ENCODE measurements around the gene MASTL. TPM values are rescaled to one million over a fixed set of nuclear protein-coding genes. Genes with fewer than 3 reads are reported as not detected.

MASTL gene
- total and polyA plus RNA-seq, 12 donors: 3.7 to 13.4 (median 6.5) TPM

DNA sequence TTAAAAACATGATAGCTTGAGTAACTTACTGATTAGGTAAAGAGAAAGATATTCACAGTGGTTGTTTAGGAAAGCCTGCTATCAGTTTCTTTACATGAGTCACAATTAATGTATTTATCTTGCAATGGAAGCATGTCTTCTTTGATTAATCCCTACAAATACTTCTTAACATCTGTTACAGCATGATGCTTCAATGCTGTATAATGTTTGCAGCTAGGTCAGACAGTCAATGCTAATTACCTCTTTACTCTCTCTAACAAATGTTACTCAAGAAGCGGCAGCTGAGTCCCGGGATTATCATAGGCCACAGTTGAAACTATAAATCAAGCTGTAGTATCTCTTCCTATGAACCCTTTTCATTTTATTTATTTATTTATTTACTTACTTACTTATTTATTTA, 52.2 kb downstream of the MASTL start:
- Histone ChIP-seq H3K27me3 (no peaks in the 10 kb centered on the region), H3K4me1 (replicated peaks in 1 of 2) (peaks cover 4 to 9% of the 10 kb centered on the region in 2 donors), H3K27ac (no peak overlapping the region), H3K4me3 (no peak overlapping the region), H3K36me3 (replicated peaks in 1 of 2) (peaks cover 0 to 96% of the 10 kb centered on the region in 2 donors), H3K9me3 (replicated peaks in 1 of 3) (no peaks in the 10 kb centered on the region)
- WGBS, 4 donors: 88 to 95% (median 94%) methylated on average over 2 of the region's 2 CpGs
- no peak for TF ChIP-seq POLR2A (IDR thresholded peaks at IDR 0.05)
- TF ChIP-seq, protein P1, sequence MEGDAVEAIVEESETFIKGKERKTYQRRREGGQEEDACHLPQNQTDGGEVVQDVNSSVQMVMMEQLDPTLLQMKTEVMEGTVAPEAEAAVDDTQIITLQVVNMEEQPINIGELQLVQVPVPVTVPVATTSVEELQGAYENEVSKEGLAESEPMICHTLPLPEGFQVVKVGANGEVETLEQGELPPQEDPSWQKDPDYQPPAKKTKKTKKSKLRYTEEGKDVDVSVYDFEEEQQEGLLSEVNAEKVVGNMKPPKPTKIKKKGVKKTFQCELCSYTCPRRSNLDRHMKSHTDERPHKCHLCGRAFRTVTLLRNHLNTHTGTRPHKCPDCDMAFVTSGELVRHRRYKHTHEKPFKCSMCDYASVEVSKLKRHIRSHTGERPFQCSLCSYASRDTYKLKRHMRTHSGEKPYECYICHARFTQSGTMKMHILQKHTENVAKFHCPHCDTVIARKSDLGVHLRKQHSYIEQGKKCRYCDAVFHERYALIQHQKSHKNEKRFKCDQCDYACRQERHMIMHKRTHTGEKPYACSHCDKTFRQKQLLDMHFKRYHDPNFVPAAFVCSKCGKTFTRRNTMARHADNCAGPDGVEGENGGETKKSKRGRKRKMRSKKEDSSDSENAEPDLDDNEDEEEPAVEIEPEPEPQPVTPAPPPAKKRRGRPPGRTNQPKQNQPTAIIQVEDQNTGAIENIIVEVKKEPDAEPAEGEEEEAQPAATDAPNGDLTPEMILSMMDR (IDR thresholded peaks at IDR 0.05): no peak
- DNase-seq: no peak
- intact Hi-C loops (cut with DNase I): no loop called here

DNA sequence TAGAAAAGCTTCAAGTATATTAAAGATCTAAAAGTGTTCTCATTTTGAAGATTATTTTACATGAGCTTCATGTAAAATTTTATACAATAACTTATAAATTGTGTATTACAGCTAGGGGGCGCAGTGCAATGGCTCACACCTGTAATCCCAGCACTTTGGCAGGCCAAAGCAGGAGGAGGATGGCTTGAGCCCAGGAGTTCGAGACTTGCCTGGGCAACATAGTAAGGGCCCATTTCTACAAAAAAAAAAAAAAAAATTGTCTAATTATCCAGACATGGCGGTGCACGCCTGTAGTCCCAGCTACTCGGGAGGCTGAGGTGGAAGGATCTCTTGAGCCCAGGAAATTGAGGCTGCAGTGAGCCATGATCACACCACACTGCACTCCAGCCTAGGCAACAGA, 68.8 kb downstream of the MASTL start:
- intact Hi-C loops (cut with DNase I): no loop called here
- H3K4me1 ChIP-seq (replicated peaks in 1 of 2): no peaks in the 10 kb centered on the region
- TF ChIP-seq, protein P1 (IDR thresholded peaks at IDR 0.05): peak; percentile 36 to 58 (median 53)
- no peak for TF ChIP-seq POLR2A (IDR thresholded peaks at IDR 0.05)
- no peaks in the 10 kb centered on the region for H3K27me3 ChIP-seq
- H3K4me3 ChIP-seq: no peak overlapping the region
- H3K36me3 ChIP-seq (replicated peaks in 1 of 2): peaks cover 0 to 56% of the 10 kb centered on the region in 2 donors
- WGBS, 4 donors: 73 to 78% (median 75%) methylated on average over 5 of the region's 5 CpGs
- peak in 6 of 7 donors; percentile 29 to 70 (median 60) for DNase-seq
- no peaks in the 10 kb centered on the region for H3K9me3 ChIP-seq (replicated peaks in 1 of 3)
- no peak overlapping the region for H3K27ac ChIP-seq

DNA sequence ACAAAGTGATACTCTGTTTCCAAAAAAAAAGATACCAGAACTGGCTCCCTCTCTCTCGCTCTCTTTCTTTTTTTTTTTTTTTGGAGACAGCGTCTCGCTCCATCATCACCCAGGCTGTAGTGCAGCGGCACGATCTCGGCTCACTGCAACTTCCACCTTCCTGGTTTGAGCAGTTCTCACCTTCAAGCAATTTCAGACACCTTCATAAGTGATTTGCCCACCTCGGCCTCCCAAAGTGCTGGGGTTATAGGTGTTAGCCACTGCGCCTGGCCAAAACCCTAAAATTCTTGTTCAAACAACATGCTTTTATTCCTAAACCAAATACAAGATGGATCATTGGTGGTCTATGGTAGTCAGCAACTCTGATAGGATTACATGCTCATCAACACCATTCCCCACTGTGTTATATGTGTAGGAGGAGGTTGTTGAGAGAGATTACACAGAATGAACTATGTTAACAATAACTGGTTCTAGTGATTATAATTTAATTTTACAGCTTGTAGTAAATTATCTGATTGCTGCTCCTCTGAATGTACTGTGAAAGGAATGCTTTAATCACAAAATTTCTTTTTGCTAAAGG, 69.9 kb downstream of the MASTL start:
- H3K4me3 ChIP-seq: no peak overlapping the region
- no peak for DNase-seq
- H3K36me3 ChIP-seq (replicated peaks in 1 of 2): peaks cover 0 to 54% of the 10 kb centered on the region in 2 donors
- H3K4me1 ChIP-seq (replicated peaks in 1 of 2): no peaks in the 10 kb centered on the region
- WGBS, 4 donors: 72 to 96% (median 78%) methylated on average over 8 of the region's 8 CpGs
- intact Hi-C loops (cut with DNase I): no loop called here
- no peaks in the 10 kb centered on the region for H3K9me3 ChIP-seq (replicated peaks in 1 of 3)
- no peaks in the 10 kb centered on the region for H3K27me3 ChIP-seq
- no peak overlapping the region for H3K27ac ChIP-seq
- TF ChIP-seq, protein P1 (IDR thresholded peaks at IDR 0.05): no peak
- no peak for TF ChIP-seq POLR2A (IDR thresholded peaks at IDR 0.05)

DNA sequence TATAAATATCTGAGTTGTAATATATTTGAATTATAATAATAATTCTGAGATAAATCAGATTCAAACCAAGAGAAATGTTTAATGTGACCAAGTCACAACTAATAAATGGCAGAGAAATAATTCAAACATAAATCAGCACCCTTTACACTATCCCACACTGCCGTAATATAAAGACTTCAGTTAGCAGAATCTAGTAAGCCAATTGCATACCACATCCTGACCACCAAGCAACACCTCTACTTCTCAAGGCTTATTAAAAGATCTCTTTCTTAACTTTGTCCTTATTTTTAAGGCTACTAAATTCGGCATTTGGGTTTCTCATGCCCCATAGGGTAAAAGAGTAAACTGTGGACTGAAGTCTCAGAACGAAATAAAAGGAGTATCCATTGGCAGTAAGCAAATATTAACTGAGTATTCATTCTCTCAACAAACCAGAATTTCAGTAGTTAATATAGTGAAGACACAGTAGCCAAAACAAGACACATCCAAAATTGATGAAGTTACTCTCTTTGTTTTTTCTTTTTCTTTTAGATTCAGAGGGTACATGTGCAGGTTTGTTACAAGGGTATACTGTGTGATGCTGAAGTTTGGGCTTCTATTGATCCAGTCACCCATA, 70.6 kb downstream of the MASTL start:
- H3K9me3 ChIP-seq (replicated peaks in 1 of 3): no peaks in the 10 kb centered on the region
- peaks cover 0 to 55% of the 10 kb centered on the region in 2 donors for H3K36me3 ChIP-seq (replicated peaks in 1 of 2)

More for the DNA sequence above, 70.6 kb downstream of the MASTL start:
- no peaks in the 10 kb centered on the region for H3K27me3 ChIP-seq
- no peak overlapping the region for H3K4me3 ChIP-seq
- DNase-seq: no peak
- intact Hi-C loops (cut with DNase I): no loop called here
- H3K4me1 ChIP-seq (replicated peaks in 1 of 2): no peaks in the 10 kb centered on the region
- H3K27ac ChIP-seq: no peak overlapping the region
- no peak for TF ChIP-seq POLR2A (IDR thresholded peaks at IDR 0.05)
- TF ChIP-seq, protein P1 (IDR thresholded peaks at IDR 0.05): no peak
- 60 to 64% (median 63%) methylated on average over 3 of the region's 3 CpGs for WGBS, 4 donors

Measured in adrenal gland (tissue), 12 donors.